UCSD-AML1 (cell line): ENCODE measurements around the gene F2.
"Not testable (repeated sequence)": the region's sequence is repeated elsewhere in the genome, so short reads cannot be mapped to it uniquely, and the experiment has no call there.

Source experiments
- DNase-seq: peaks from one replicate; lab custom pipeline; 2025; ENCODE audit not compliant: unreplicated experiment; lab: John Stamatoyannopoulos, UW

Gene F2

GRCh38 chr11:46712874-46713576 is 6.0 kb upstream of the F2 start:
- no peak for DNase-seq

- DNase-seq, result not testable (repeated sequence)
Measured at GRCh38 chr11:46717825-46718154, 1.2 kb upstream of the F2 start.

GRCh38 chr11:46718155-46719019 is 626 bp upstream of the F2 start:
- peak; percentile 29 for DNase-seq

- DNase-seq, result no peak
Measured at GRCh38 chr11:46719543-46720218, 668 bp downstream of the F2 start.

GRCh38 chr11:46721286-46721685 is 2.3 kb downstream of the F2 start:
- DNase-seq, result no peak

GRCh38 chr11:46722566-46723358 is 3.7 kb downstream of the F2 start:
- no peak for DNase-seq

GRCh38 chr11:46723359-46723680 is 4.3 kb downstream of the F2 start:
- no peak for DNase-seq

GRCh38 chr11:46724088-46724487 is 5.1 kb downstream of the F2 start:
- DNase-seq, result no peak

GRCh38 chr11:46725338-46726205 is 6.6 kb downstream of the F2 start:
- no peak for DNase-seq

- DNase-seq, result no peak
Measured at GRCh38 chr11:46726206-46726862, 7.3 kb downstream of the F2 start.

GRCh38 chr11:46727952-46728658 is 9.1 kb downstream of the F2 start:
- DNase-seq, result no peak

GRCh38 chr11:46728659-46729040 is 9.6 kb downstream of the F2 start:
- no peak for DNase-seq

- no peak for DNase-seq
Measured at GRCh38 chr11:46729110-46730027, 10.4 kb downstream of the F2 start.

GRCh38 chr11:46731545-46731944 is 12.5 kb downstream of the F2 start:
- DNase-seq, result no peak

- no peak for DNase-seq
Measured at GRCh38 chr11:46733234-46733633, 14.2 kb downstream of the F2 start.

- no peak for DNase-seq
Measured at GRCh38 chr11:46736146-46736545, 17.1 kb downstream of the F2 start.

GRCh38 chr11:46736615-46737014 is 17.6 kb downstream of the F2 start:
- no peak for DNase-seq

- DNase-seq, result no peak
Measured at GRCh38 chr11:46737699-46738098, 18.7 kb downstream of the F2 start.
